Stimulated activated CD4-positive, alpha-beta T cell treated with anti-CD3 and anti-CD28 coated beads, Interleukin-12 subunit alpha, Interleukin-12 subunit beta, amount 100 ng/mL, for 4 hours (primary cell): ENCODE measurements around the gene SPRED2.
"Not testable (repeated sequence)": the region's sequence is repeated elsewhere in the genome, so short reads cannot be mapped to it uniquely, and the experiment has no call there.

Source experiments
- DNase-seq: peaks from one replicate; pipeline ENCODE4 v3.0.0-alpha.2; 2020

Gene SPRED2

DNA sequence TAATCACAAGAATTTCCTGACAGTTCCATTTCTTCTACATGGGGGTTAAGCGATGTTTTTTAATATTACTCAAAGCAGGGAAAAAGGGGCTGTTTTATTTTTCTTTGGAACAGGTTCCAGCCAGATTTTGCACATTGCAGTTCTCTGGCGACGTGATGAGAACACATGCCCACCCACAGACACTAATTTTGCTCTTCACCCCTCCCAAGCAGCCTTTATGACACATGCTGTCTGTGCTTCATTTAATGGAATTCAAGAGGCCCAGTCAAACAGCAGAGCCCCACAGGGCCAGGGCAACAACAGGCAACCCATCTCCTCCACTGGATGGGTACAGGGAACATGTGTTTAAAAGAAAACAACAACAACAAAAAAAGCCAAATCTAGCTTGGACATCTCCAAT is 70.8 kb downstream of the SPRED2 start:
- DNase-seq, result no peak

DNA sequence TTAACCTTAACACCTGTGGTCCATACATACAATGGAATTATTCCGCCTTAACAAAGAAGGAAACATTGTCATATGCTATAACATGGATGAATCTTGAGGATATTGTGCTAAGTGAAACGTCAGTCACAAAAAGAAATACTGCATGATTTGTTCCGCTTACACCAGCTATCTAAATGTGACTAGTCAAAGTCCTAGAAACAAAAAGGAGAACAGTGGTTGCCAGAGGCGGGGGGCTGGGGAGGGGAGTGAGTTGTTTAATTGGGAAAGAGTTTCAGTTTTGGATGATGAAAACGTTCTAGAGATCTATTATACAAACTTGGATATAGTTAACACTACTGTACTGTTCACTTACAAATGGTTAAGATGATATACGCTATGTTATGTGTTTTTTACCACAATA is 72.0 kb downstream of the SPRED2 start:
- DNase-seq, result no peak

DNA sequence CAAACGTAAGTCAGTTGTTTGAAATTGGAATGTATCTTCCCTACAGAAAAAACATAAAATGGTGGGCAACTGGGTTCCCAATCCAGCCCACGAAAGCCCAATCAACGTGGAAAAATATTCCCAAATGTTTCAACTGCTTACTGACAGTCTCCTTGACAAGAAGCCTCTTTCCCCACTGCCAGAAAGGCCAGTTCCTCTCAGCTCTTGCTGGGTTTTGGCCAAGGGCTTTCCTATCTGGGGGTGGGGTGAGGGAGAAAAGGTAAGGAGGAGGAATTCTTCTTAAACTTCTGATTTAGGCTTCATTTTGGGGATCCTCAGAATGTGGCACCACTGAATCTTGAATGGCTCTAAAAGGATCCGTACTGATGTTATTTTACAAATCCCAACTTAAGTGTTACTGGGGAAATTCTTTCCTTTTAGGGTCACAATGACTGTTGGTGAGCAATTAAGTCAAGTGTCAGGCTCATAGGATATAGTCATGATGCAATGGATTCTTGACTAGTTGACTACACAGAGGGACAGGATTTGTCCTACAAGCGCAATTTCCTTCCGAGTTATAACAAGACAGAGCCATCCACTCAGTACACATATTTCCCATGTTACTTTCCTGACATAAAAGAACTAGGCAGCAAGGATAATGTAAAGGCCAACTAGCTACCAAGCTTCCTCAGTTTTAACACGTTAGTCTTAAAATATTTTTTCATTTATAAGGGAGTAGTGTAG is 73.6 kb downstream of the SPRED2 start:
- no peak for DNase-seq

DNA sequence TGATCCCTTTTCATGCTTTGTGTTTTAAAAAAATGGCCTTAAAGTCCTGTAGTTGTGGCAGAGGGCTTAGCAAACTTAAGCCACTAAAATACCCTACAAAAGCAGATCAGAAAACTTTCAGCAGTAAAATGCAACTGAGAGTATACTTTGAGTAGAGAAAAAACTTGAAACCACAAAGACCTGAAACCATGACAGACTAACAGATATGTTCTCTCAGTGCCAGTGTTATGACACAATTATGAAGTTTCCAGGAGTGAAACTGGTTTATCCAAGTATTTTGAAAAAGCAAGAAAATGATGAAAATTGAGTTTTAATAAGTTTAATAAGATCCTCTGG is 74.5 kb downstream of the SPRED2 start:
- no peak for DNase-seq

DNA sequence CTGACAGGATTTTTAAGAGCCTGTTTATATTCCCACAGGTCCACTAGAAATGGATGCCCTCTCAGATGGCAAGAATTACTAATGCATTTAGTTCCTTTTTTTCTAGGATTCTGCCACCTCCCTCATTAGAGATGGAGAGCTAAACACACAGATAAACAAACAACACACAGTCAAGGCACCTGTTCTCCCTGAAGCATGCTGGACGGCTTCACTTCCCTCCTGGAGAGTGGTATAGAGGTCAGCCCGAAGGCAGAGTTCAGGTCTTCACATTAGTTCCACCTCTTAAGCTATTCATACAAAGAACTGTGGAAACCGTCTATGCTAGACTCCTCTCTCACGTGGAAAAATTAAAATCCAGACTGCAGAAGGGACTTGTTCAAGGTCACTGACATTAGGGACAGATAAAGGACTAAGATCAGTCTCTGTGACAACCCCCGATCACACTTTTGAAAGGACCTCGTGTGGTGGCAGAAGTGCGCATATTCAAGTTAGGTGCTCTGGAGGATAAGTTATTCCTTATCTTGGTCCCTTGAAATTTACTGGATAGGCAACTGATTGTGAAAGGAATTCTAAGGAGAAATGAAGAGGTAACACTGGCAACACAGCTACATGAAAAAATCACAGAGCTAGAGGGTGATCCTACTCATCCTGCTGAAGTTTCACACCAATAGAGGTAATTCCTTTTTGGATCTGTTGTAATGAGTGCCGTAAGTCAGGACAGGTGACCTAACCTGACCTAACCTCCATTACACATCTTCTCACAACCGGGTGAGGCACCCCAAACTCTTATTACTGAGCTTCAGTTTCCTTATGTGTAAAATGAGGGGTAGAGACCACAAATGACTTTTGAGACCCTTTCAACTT is 75.1 kb downstream of the SPRED2 start:
- no peak for DNase-seq

DNA sequence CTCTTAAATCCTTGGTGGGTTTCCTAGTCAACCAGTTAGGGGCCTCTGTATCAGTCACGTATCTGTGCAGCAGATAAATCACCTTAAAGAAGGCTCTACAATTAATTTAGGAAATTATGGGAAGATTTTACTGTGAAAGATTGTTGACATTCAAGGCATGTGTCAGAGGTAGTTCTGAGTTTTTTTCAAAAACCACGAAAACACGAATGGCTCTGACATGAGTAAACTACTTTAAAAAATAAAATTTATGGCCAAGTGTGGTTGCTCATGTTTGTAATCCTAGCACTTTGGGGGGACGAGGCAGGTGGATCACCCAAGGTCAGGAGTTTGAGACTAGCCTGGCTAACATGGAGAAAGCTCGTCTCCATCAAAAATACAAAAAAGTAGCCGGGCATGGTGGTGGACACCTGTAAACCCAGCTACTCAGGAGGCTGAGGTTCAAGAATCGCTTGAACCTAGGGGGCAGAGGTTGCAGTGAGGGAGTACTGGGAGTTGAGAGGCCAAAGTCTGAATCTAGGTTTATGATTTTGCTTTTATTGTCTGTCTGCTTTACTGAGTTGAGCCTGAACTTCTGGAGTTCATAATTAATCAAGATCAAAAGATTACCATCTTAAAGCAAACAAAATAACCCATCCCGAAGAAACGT is 77.1 kb downstream of the SPRED2 start:
- DNase-seq, result no peak

DNA sequence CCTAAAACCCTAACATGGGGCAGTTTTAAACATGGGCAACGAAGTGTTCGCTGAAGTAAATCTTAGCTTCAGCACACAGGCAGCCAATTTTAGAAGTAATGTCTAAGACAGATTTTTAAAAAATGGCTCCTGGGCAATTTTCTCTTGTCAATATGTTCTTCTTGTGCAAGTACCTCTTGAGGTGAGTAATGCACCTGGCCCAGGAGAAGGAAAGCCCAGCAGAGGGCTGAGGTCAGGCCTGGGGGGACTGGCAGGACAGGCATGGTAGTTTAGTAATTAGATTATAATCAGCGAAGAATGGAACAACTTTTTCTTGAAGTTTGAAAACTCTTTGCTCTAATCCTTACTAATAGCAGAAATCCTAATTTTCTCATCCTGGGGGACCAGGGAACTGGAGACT is 77.6 kb downstream of the SPRED2 start:
- DNase-seq, result no peak

DNA sequence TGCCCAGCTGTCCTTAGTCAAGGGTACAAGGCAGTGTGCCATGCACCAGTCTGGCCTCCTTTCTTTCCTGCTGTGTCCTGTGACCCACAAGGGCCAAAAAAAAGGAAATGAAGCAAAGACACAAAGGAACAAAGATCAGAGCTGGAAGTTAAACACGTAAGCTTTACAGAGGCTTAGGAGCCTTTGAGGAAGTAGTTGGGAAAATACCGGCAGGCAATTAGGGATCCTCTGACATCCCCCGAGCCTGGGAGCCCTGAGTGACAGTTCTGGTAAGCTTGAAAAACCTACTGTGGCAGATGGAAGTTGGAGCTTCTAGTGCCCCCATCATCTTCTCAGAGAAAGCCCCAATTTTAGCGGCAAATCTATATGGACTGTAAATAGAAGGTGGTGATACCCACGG is 78.5 kb downstream of the SPRED2 start:
- no peak for DNase-seq

DNA sequence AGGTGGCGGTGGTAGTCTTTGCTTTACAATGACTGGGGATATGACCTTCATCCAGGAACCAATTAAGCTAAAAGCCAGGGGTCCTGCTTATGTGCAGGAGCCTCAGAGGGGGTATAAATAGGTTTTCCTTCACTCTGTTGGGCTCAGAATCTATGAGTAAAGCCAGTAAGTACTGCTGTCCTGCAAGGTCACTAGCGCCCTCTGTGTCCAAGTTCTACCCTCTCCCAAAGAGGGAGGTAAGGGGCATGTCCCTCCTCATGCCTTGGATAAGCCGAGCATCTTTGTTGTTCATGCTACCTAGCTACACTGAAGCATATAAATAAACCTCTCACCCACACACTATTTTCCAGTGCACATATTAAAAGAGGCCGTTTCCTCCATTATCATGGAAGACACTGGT is 79.4 kb downstream of the SPRED2 start:
- DNase-seq, result no peak

DNA sequence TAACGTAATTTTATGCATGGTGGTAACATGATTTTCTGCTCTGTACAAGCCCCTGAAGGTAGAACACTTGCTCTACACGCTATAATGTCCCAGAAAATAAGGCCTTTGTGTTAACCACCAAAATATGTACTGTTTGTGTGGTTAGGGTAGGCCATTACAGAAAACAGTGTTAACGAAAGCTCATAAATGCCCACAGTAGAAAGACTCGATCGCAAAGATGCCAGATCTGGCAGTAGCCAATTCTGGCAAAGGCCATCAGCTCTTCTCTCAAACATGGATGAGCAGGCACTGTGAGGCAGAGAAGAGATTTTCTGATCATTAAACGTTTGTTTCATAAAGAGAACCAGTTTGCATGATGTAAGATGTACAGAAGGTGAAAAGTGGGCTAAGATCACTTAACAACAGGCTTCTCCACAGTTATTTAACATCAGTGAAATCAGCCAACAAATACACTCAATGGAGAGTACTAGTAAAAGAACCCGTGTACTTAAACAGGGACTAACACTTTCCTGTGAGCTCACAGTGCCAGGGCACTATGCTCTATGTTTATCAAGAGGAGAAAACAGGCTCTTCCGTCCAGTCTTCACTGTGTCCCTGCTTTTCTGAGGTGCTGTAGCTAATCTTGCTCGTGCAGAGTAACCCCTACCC is 80.3 kb downstream of the SPRED2 start:
- no peak for DNase-seq

DNA sequence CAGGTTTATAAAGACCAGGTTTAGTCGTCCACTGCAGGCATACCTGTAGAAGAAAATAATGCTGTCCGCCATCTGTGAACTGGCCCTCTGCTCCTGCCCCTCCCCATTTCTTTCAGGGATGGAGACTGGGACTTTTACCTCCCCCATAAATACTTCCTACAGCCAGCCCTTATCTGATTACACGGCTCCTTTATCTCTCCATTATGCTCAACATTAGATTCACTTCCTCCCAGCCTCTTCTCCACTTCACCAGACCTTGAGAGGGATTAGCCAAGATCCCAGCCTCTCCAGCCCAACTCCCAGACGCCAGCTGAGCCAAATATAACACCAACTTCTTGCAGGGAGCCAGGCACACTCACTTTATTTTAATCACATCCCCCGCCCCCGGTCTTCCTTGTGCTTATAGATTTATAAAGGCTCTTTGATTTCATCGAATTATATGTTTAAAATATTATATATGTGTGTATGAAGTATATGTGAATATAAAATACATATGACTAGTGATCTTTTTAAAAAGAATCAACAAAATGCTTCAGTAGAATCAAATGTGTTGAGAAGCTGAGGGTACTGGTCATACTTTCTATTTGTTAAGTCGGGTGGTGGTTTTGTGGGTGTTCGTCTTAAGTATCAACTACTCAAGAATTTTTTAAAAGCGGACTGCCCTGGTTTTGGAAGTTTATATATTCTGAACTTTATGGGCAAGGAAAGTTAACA is 81.0 kb downstream of the SPRED2 start:
- DNase-seq, result no peak

DNA sequence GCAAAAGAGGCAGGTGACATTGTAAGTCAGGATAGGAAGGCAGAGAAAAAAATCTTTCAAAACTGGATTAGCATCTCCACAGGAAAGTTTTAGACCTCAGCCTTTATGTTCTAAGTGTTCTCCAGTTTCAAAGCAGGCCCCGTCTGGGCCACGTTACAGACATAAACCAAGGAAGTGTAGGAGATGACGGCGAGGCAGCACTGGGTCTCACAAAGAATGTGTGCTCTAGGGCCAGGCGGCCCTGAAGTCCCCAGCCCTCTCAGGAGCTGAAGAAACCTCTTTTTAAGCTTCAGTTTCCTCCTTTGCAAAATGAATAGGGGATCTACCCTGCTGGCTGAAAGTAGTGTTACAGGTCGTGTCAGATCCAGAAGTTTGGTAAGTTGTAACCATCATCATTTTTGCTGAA is 81.7 kb downstream of the SPRED2 start:
- no peak for DNase-seq

DNA sequence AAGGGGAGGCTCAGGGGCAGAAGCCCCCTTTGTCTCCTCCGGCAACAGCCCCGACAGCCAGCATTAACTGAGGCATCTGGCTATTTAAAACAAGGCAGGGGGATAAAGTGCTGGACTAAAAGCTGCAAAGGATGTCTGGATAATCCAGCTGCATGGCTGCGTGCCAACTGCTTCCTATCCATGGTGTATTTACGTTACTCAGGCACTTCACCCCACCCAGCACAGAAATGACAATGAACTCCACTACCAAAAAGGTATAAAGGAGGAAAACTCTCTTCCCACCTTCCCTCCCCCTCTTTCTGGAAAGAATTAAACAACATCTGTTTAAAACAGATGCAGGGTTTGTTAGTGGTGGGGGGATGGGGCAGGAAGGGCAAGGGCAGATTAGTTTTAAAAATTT is 82.5 kb downstream of the SPRED2 start:
- DNase-seq, result no peak

DNA sequence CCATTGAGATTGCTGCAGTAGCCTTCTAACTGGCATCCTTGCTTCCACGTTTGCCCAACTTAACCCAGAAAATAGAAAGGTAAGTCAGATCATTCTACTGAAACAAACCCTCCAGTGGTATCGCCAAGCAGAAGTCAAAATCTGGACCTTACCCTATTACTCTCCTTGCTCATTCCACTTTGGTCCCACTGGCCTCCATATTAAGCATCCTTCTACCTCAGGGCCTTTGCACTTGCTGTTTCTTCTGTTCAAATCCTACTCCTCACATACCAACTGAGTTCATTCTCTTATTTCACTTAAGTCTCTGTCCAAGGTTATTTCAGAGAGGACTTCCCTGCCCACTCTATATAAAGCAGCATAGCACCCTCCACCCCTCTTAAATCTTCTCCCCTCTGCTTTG is 84.5 kb downstream of the SPRED2 start:
- no peak for DNase-seq

DNA sequence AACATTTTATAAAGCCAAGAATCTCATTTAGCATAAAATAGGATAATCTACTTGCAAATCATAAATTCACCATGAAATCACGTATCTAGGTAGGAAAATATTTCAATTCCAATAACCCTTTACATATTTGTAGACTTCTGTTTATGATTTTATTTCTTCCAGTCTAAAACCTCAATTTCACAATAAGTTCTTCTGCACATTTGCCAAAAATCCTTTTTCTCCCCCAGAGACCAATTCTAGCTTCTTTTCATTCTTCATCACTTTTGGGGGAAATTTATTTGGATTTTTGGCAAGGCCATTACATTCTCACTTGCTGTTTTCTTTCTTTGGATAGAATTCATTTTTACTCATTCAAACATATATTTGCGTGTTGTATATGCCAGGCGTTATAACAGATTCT is 86.8 kb downstream of the SPRED2 start:
- DNase-seq, result no peak

DNA sequence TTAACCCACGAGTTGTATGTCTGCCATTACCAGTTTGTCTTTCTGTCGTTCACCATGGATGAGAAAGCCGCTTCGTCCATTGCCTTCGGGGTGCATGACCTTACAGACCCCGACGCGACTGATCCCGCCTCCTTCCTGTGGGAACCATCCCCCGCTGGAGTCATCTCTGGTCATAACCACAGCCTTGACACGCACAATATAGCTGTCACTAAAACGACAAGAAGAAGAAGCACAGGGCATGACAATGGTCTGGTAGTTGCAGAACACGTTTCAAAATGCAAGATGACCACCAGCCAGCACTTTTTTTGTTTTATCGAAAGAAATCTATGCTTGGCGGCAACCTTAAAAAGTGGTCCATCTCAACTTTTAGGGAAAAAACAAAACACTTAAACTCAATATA is 87.7 kb downstream of the SPRED2 start:
- DNase-seq, result no peak

DNA sequence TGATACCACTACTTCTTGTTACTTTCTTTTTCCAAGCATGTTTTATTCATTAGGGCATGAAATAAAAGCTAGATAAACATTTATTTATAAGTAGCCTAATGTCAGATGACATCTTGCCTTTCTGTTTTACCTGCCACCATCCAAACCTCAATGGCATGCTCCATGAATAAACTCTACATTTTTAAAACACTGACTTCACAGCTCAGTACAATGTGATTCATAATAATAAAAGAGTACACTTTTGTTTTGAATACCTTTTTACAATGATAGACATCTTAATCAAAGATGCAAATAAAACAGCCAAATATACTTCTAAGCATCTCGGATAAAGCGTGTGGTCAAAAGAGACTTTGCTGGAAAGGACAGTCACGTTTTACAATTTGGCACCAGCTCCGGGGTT is 88.2 kb downstream of the SPRED2 start:
- no peak for DNase-seq

DNA sequence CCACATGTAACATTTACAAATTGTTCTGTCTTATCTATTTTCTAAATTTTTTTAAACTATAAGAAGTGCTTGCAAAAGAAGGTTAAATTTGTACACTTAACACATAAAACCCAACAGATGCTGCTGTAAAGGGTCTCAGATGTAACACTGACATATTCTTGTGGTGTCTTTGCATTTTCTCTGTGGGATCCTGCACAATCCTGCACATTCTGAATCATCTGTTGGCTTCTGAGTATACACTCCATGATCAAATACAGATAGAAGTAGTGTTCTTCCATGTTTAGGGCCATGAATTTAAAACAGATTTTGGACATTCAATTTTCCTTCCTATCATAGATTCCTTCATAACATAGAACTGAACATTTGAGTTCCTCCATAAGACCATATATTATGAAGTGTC is 89.0 kb downstream of the SPRED2 start:
- DNase-seq, result no peak

DNA sequence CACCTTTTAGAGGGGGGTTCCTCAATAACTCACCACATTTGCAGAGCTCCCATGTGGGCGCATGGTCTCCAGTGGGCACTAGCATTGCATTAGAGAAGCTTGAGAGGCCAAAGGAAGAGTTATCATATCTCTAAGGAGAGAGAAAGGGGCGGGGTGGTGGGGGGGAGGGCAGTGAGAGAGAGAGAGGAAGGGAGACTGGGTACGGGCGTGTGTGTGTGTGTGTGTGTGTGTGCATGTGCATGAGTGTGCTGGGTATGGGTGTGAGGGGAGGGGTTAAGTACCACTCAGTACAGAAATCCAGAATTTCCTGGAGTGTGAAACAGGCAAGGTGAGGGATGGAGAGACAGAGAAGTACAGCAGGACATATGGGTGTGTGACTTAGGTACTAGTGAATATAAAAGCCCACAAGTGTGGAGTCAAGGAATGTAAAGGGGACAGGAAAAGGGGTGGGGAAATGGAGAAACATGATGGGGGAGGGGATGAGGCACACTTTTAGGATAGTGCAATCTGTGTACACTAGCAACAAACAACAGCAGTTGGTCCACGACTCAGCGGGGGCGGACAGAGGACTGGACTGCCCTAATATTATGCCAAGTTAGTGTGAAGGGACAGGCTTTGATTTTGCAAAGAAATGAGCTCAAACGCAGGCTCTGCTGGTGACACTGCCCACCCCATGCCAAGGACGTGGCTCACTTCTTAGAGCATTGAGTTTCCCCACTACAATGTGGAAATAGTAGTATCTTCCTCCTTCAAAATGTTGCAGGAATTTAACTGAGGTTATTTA is 91.3 kb downstream of the SPRED2 start:
- DNase-seq, result no peak

DNA sequence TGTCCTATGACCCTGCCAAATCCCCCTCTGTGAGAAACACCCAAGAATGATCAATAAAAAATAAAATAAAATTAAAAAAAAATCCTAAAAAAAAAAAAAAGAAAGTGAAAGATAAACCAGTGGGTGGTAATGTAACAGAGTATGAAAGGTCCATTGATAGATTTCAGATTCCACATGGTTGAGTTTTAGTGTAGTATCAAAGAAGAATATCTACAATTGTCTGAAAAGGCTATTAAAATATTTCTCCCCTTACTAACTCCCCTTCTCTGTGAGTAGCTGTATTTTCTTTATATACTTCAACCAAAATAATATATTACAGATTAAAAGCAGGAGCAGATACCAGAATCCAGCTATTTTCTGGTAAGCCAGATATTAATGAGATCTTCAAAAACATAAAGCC is 92.8 kb downstream of the SPRED2 start:
- no peak for DNase-seq

DNA sequence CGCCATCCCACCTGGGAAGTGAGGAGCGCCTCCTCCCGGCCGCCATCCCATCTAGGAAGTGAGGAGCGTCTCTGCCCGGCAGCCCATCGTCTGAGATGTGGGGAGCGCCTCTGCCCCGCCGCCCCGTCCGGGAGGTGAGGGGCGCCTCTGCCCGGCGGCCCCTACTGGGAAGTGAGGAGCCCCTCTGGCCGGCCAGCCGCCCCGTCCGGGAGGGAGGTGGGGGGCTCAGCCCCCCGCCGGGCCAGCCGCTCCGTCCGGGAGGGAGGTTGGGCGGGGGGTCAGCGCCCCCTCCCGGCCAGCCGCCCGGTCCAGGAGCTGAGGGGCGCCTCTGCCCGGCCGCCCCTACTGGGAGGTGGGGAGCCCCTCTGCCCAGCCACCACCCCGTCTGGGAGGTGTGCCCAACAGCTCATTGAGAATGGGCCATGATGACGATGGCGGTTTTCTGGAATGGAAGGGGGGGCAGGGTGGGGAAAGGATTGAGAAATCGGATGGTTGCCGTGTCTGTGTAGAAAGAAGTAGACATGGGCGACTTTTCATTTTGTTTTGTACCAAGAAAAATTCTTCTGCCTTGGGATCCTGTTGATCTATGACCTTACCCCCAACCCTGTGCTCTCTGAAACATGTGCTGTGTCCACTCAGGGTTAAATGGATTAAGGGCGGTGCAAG is 93.4 kb downstream of the SPRED2 start:
- DNase-seq, result not testable (repeated sequence)

DNA sequence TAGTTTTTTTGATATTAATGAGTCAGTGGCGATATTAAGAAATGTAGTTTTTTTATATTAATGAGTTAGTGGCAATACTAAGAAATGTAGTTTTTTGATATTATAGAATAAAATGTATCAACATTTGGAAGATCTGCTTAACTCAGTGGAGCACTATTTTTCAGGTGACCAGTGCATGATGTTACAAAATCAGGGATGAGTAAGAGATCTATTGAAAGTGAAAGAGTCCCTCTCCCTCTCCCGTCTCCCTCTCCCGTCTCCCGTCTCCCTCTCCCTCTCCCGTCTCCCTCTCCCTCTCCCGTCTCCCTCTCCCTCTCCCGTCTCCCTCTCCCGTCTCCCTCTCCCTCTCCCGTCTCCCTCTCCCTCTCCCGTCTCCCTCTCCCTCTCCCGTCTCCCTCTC is 94.5 kb downstream of the SPRED2 start:
- not testable (repeated sequence) for DNase-seq
